ENCODE data around the gene LRPAP1. TPM values are rescaled to one million over a fixed set of nuclear protein-coding genes. Genes with fewer than 3 reads are reported as not detected.
"Not testable (repeated sequence)": the region's sequence is repeated elsewhere in the genome, so short reads cannot be mapped to it uniquely, and the experiment has no call there.

LRPAP1 gene
- 91.0 and 156 TPM in 2 replicates for total RNA-seq (2014; rRNA removed; shearing (Covaris generic))

GRCh38 chr4:3531879-3532750, at the start of gene LRPAP1:
Gene LRPAP1 (minus strand): TSS chr4:3532422. CDS start chr4:3532412, 10 bp downstream.
- DNase-seq (ENCODE audit: low read depth), result peak; percentile 81

GRCh38 chr4:3581334-3582090, 49.3 kb upstream of the LRPAP1 start:
- not testable (repeated sequence) for DNase-seq (ENCODE audit: low read depth)

GRCh38 chr4:3580859-3581258, 48.6 kb upstream of the LRPAP1 start:
- DNase-seq (ENCODE audit: low read depth), result not testable (repeated sequence)

- not testable (repeated sequence) for DNase-seq (ENCODE audit: low read depth)
Measured at GRCh38 chr4:3578527-3579144, 46.4 kb upstream of the LRPAP1 start.

GRCh38 chr4:3578052-3578451, 45.8 kb upstream of the LRPAP1 start:
- DNase-seq (ENCODE audit: low read depth), result not testable (repeated sequence)

- DNase-seq (ENCODE audit: low read depth), result not testable (repeated sequence)
Measured at GRCh38 chr4:3577208-3577892, 45.1 kb upstream of the LRPAP1 start.

- not testable (repeated sequence) for DNase-seq (ENCODE audit: low read depth)
Measured at GRCh38 chr4:3576533-3577207, 44.4 kb upstream of the LRPAP1 start.

- not testable (repeated sequence) for DNase-seq (ENCODE audit: low read depth)
Measured at GRCh38 chr4:3575426-3576369, 43.5 kb upstream of the LRPAP1 start.

- DNase-seq (ENCODE audit: low read depth), result not testable (repeated sequence)
Measured at GRCh38 chr4:3574865-3575264, 42.6 kb upstream of the LRPAP1 start.

- not testable (repeated sequence) for DNase-seq (ENCODE audit: low read depth)
Measured at GRCh38 chr4:3574346-3574745, 42.1 kb upstream of the LRPAP1 start.

GRCh38 chr4:3573131-3573530, 40.9 kb upstream of the LRPAP1 start:
- no peak for DNase-seq (ENCODE audit: low read depth)

GRCh38 chr4:3572363-3572762, 40.1 kb upstream of the LRPAP1 start:
- no peak for DNase-seq (ENCODE audit: low read depth)

GRCh38 chr4:3571921-3572320, 39.7 kb upstream of the LRPAP1 start:
- no peak for DNase-seq (ENCODE audit: low read depth)

- not testable (repeated sequence) for DNase-seq (ENCODE audit: low read depth)
Measured at GRCh38 chr4:3570923-3571322, 38.7 kb upstream of the LRPAP1 start.

GRCh38 chr4:3569611-3570010, 37.4 kb upstream of the LRPAP1 start:
- not testable (repeated sequence) for DNase-seq (ENCODE audit: low read depth)

- DNase-seq (ENCODE audit: low read depth), result not testable (repeated sequence)
Measured at GRCh38 chr4:3566701-3567100, 34.5 kb upstream of the LRPAP1 start.

GRCh38 chr4:3566301-3566700, 34.1 kb upstream of the LRPAP1 start:
- DNase-seq (ENCODE audit: low read depth), result not testable (repeated sequence)

GRCh38 chr4:3564948-3565347, 32.7 kb upstream of the LRPAP1 start:
- DNase-seq (ENCODE audit: low read depth), result not testable (repeated sequence)

GRCh38 chr4:3563403-3563802, 31.2 kb upstream of the LRPAP1 start:
- no peak for DNase-seq (ENCODE audit: low read depth)

- not testable (repeated sequence) for DNase-seq (ENCODE audit: low read depth)
Measured at GRCh38 chr4:3562127-3562526, 29.9 kb upstream of the LRPAP1 start.
